Left ventricle myocardium inferior (tissue), 1 donor: ENCODE results near the gene RAP1GAP2. TPM values are rescaled to one million over a fixed set of nuclear protein-coding genes. Genes with fewer than 3 reads are reported as not detected.

Source experiments
- DNase-seq: peaks from one replicate; pipeline ENCODE4 v3.0.0-alpha.2; 2020
- H3K27ac ChIP-seq: fragments of 200-600 bp; replicated peaks from 2 replicates; pipeline ENCODE4 v1.8.0; 2021
- H3K27me3 ChIP-seq: fragments of 200-600 bp; 2 replicates; pipeline ENCODE4 v1.8.0; 2021; ENCODE audit warnings: low read depth
- H3K36me3 ChIP-seq: fragments of 200-600 bp; 2 replicates; pipeline ENCODE4 v1.8.0; 2021
- H3K4me1 ChIP-seq: fragments of 200-600 bp; 2 replicates; pipeline ENCODE4 v1.8.0; 2021
- H3K4me3 ChIP-seq: fragments of 200-600 bp; 2 replicates; pipeline ENCODE4 v1.8.0; 2021; ENCODE audit warnings: mild to moderate bottlenecking, moderate library complexity
- H3K9me3 ChIP-seq: fragments of 200-600 bp; replicated peaks from 2 replicates; pipeline ENCODE4 v1.8.0; 2021
- CTCF ChIP-seq: fragments of 200-600 bp; IDR thresholded peaks from 2 replicates; pipeline ENCODE4 v1.8.0; 2021; ENCODE audit warnings: antibody characterized with exemption, mild to moderate bottlenecking, borderline replicate concordance
- intact Hi-C: fragments of 100-400 bp; cut with micrococcal nuclease; formaldehyde crosslinking; loops from one replicate; pipeline ENCODE4 v1.11.0; 2022
- total RNA-seq: library from RNA; stranded (reverse); fragmentation: NEBNext Ultra II Directional; extraction: Animal tissue kit (Norgen Biotek cat#: 25700); gene quantifications from one replicate; pipeline ENCODE4 v1.2.1, GENCODE V29; 2021
- donor health status: DM: no; HTN: yes; CAD: no; lungs with severe emphysema.

Gene RAP1GAP2
- total RNA-seq, 1 donor from 2014 or later, result 63.8 TPM

GRCh38 chr17:2931876-2932275, 135.6 kb downstream of the RAP1GAP2 start:
- H3K9me3 ChIP-seq, result no peaks in the 10 kb centered on the region
- TF ChIP-seq CTCF, result no peak

GRCh38 chr17:2932946-2933345, 136.7 kb downstream of the RAP1GAP2 start:
- no peak for TF ChIP-seq CTCF
- intact Hi-C loops, result no loop called here
- no peaks in the 10 kb centered on the region for H3K9me3 ChIP-seq

More at GRCh38 chr17:2931876-2932275, 135.6 kb downstream of the RAP1GAP2 start:
- DNase-seq, result no peak
- no peaks in the 10 kb centered on the region for H3K27me3 ChIP-seq
- H3K4me3 ChIP-seq, result no peak overlapping the region
- H3K27ac ChIP-seq, result no peak overlapping the region
- peaks cover 3% of the 10 kb centered on the region for H3K4me1 ChIP-seq
- peaks cover 4% of the 10 kb centered on the region for H3K36me3 ChIP-seq
- intact Hi-C loops, result no loop called here

GRCh38 chr17:2933606-2934005, 137.4 kb downstream of the RAP1GAP2 start:
- Histone ChIP-seq H3K4me1 (peaks cover 3% of the 10 kb centered on the region), H3K27ac (no peak overlapping the region), H3K36me3 (peaks cover 4% of the 10 kb centered on the region), H3K4me3 (no peak overlapping the region), H3K27me3 (no peaks in the 10 kb centered on the region), H3K9me3 (no peaks in the 10 kb centered on the region)
- DNase-seq, result no peak
- TF ChIP-seq CTCF, result no peak
- intact Hi-C loops, result no loop called here

More at GRCh38 chr17:2932946-2933345, 136.7 kb downstream of the RAP1GAP2 start:
- Histone ChIP-seq H3K4me1 (peaks cover 3% of the 10 kb centered on the region), H3K4me3 (no peak overlapping the region), H3K27me3 (no peaks in the 10 kb centered on the region), H3K36me3 (peaks cover 4% of the 10 kb centered on the region), H3K27ac (no peak overlapping the region)
- no peak for DNase-seq

- TF ChIP-seq CTCF, result no peak
- Histone ChIP-seq H3K4me3 (no peak overlapping the region), H3K9me3 (no peaks in the 10 kb centered on the region), H3K27ac (no peak overlapping the region), H3K36me3 (peaks cover 4% of the 10 kb centered on the region), H3K27me3 (no peaks in the 10 kb centered on the region), H3K4me1 (peaks cover 15% of the 10 kb centered on the region)
- no peak for DNase-seq
- intact Hi-C loops, result no loop called here
Observed at GRCh38 chr17:2935632-2936031, 139.4 kb downstream of the RAP1GAP2 start.

- Histone ChIP-seq H3K9me3 (no peaks in the 10 kb centered on the region), H3K27me3 (no peaks in the 10 kb centered on the region), H3K36me3 (peaks cover 4% of the 10 kb centered on the region), H3K27ac (no peak overlapping the region), H3K4me1 (peaks cover 18% of the 10 kb centered on the region), H3K4me3 (no peak overlapping the region)
- intact Hi-C loops, result no loop called here
- DNase-seq, result no peak
- no peak for TF ChIP-seq CTCF
Observed at GRCh38 chr17:2936351-2936750, 140.1 kb downstream of the RAP1GAP2 start.
